GM21576 (cell line): Measurements from ENCODE around the gene DCAF10.
"Not testable (repeated sequence)": the region's sequence is repeated elsewhere in the genome, so short reads cannot be mapped to it uniquely, and the experiment has no call there.

Experiments
- ATAC-seq: cut with Tn5 transposase; IDR thresholded peaks from one replicate; pipeline ENCODE4 v1.9.1; 2021; ENCODE audit warnings: mild to moderate bottlenecking, moderate library complexity; ENCODE audit not compliant: unreplicated experiment

Gene DCAF10

DNA sequence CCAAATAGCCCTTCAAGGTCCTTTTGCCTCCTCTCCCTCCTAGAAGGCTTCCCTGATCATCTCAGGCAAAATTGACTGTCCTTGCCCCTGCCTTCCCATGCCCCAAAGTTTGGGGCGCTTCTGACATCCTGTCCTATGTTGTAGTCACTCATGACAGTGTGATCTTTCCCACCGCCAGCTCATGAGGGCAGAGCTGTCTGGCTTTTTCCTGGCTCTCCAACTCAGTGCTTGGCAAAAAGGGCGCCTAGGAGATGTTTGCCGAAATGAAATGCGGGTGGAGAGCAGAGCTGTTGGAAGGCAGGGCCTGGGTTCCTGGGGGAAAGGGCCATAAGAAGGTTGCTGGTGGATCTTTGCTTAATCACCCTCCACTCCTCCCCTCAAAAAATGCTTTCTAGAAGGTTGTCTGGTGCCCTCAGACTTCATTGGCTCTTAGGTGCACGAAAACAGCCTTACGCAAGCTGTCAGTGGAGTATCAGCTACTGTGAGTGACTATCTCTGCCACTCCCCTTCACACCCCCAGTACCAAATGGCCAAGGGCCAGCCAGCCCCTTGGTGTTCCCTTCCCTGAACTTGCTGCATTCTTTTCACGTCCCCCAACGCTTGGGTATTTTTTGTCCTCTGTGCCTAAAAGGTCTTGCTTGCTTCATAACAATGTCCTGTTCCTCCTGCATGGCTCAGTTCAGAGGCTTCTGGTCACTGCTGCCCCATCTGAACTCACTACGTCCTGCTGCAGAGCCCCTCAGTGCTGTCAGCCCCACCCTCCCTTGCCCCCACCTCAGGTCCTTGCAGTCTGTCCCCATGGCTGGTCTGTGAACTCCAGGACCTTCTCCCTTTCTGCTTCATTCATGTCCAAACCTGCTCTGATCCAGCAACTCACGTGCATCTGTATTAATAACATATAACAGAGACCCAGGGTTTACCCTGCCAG, 106.0 kb downstream of the DCAF10 start:
- no peak for ATAC-seq

DNA sequence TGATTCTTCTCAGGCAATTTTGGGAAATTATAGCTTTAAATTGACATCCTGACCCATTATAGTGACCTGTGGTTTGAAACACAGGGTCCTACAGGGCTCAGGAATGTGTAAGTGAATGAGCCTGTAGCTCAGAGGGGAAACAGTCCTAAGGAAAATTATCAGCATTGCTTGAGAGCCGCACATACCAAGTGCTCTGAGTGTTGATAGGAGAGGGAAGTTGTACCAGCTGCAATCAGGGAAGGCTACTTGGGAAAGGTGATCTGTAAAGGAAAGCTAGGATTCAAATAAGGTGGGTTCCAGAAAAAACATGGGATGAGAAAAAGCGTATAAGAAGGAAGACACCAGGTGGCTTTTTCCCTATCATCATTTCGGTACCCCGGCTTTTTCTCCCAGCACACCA, 107.7 kb downstream of the DCAF10 start:
- ATAC-seq = no peak

DNA sequence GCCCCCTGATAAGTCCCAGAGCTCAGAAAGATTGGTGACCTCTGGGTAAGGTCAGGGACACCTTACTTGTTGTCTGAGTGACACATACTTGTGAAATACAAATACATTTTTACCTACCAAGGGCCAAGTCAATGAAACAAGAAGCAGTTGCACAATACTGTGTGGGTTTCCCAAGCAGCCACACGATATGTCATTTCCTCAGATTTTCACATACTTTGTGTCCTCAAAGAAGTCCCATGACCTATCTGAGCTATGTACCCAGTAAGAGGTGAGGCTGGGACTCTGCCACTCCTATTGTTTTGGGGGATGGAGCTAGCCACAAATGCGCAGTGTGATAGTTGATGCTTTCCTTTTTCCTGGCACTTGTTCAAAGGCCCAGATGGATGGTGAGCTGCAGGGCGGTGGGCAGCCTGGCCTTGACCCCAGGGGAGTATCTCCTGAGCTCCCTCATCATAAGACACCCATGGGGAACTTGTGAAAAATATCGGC, 108.1 kb downstream of the DCAF10 start:
- ATAC-seq = no peak

DNA sequence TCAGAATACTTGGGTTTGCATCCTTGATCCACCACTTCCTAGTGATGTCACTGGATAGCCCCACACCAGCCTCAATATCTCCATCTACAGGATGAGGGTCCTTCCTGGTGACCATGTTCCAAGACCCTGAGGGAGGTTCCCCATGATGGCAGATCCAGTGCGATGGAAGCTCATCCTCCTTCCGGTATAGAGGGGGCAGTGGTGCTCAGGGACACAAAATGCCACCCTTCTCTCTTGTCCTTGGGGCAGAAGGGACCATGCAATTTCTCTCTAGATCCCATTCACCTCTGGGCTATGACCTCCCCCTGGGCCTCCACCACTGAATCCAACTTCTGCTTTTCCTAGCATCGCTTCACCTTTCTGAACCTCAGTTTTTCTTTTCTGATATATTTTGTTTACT, 108.7 kb downstream of the DCAF10 start:
- ATAC-seq = no peak

DNA sequence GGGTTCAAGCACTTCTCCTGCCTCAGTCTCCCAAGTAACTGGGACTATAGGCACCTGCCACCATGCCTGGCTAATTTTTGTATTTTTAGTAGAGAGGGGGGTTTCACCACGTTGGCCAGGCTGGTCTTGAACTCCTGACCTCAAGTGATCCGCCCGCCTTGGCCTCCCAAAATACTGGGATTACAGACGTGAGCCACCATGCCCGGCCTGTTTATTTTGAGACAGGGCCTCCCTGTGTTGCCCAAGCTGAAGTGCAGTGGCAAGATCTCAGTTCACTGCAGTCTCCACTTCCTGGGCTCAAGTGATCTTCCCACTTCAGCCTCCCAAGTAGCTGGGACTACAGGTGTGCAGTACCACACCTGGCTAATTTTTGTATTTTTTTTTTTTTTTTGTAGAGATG, 109.2 kb downstream of the DCAF10 start:
- ATAC-seq = not testable (repeated sequence)

DNA sequence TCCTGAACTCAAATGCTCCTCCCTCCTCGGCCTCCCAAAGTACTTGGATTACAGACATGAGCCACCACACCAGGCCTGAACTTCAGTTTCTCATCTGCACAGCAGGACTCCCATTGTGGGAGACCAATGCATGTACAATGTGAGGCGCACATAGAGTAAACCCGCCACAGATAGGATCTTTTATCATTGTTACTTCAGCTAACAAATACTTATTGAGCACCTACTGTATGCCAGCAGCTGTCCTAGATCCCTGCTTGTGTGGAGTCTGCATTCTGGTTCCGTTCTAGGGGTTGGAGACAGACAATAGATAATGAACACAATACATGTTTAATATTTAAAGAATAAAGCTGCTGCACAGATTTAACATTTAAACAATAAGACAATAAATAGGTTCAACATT, 109.7 kb downstream of the DCAF10 start:
- no peak for ATAC-seq

DNA sequence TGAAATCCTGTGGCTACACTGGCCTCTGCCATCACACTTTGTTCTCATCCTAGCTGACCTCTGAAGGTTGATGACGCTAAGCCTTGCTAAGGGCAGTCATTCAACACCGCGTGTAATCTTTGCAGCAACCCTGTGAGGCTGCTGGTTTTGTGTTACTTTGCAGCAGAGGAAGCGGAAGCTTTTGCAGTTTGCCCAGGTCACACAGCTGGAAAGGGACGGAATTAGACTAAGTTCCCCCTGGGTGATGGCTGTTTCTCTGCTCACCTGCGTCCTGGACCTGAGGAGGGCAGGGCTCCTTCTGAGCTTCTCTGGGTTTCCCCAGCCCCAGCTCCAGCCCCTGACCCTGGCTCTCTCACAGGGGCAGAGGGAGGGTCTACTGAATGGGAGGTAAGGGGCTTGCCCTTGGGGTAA, 110.7 kb downstream of the DCAF10 start:
- no peak for ATAC-seq

DNA sequence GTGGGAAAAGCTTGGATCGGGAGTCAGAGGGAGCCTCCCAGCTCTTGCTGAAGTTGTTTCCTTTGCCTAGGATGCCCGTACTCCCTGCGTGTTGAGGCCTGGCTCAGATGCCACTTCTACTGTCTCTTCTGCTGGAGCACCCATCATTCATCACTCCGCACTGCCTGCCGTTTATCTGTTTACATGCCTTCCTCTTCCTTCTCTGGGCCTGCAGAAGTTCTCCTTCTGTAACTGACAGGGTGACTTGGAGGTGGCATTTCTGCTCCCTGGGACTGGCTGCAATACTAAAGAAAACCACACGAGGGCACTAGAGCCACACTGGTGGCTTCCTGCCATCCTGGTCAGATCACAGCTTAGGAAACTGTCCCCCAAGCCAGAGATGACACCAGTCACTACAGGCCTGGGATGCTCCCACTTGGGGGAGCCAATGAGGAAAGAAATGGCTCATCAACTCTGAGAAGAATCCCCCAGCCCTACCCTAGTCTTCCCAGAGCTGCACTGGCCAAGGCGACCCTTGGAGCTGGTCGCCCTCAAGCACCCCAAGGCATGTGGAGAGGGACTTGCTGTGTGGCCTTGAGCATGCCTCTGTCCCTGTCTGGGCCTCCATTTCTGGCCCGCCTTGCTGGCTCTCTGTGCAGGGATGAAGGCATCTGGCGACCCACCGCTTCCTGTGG, 113.0 kb downstream of the DCAF10 start:
- peak; percentile 78 for ATAC-seq

DNA sequence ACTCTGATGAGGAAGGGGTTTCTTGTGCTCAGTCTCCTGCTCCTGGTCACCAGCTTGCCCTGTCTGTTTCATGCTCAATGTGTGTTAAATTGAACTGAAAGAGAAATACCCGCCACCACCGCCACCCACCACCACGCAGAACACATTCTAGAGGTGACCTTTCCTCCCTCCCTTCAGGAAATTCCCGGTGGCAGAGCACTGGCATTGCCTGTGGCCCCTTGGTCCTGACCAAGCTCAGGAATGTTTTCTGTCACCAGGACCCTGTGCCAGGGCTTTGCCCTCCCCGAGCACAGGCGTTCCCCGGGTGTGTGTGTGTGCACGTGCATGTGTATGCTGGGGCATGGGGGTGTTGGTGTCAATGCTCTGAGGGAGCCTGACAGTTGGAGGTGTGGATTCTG, 113.6 kb downstream of the DCAF10 start:
- no peak for ATAC-seq

DNA sequence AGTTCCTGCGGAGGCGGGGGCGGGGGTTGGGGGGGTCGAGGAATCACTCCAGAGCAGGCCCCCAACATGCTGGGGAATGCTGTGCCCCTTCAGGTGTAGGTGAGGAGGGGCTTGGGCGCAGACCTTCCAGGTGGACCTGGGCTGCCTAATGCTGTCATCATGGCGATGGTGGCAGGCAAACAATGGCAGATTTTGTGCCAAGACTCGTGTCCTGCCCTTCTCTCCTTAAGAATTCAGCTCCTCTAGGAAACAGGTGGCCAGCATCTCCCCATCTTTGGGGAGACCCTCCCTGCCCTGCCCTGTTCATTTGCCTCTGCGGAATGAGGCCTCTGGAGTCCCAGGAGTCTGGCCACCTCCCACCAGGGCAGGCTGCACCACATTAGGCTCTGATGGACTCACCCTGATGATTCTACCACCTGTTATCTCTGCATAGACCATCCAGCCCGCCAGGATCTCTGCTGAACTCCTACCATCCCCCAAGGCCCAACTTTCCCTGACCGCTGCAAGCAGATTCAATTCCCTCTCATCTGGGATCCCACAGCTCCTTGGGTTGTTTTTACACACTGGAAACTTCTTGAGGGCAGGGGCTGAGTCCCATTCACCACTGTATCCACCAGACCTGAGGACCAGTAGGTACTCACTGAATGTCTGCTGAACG, 114.2 kb downstream of the DCAF10 start:
- ATAC-seq = no peak

DNA sequence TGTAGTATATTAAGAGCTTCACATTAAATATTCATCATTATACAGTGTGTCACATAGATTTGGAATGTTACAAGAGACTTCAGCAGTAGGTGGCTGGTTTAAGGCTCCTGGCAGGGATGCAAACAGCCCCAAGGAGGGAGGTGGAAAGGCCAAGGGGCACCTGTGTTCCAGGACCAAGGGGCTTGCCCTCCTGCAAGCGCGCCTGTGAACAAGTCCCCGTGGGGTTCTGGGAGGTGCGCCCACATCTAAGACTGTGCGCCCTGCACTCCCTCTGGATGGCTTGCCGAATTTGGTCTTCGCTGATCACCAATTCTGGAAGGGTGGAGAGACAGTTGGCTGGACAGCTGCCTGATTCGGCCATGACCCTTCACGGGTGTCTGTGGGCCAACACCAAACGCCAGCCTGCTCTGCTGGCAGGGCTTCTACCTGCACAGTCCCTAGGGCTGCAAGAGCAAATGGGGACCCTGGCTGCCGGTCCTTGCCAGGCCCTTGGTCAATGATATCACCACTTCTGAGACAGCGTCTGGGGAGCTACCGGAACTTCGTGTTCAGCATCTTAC, 115.4 kb downstream of the DCAF10 start:
- ATAC-seq = no peak

DNA sequence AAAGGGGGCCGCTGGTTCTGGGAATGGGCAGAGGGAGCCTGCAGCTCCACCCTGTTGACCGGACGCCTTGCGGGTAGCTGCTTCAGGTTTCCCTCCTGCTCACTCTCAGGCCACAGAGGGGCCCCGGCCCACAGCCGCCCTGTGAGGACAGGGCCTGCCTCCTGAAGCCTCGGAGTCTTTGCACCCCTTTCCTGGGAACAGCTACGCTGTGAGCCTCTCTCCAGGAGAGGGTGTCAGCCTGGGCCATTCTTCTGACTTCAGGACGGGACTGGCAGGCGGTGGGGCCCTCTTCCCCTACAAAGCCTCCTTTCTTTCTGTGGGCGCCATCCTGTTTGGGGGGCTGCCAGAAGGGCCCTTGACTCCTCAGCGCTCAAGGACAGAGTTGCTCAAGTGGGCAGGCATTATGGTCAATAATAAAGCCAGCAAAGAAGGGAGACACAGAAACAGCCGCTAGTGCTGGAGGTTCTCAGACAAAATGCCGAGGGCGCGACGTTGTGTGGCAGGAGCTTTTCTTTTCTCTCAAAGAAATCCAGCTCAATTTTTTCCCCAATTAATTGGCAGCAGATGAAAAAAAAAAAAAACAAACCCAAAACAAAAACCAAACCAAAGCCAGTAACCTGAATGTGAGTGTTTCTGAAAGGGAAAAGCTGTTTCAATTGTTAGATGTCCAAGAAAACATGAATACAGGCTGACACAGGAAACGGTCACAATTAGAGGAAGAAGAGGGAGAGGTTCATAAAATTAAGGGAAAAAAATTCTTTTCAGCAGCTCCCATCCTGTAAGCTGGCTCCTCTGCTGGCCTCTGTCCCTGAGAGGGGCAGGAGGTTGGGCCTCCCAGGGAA, 116.1 kb downstream of the DCAF10 start:
- ATAC-seq = no peak
